Colonic mucosa (tissue), 4 donors: Measurements from ENCODE around the gene MRPS25. TPM values are rescaled to one million over a fixed set of nuclear protein-coding genes. Genes with fewer than 3 reads are reported as not detected.

Experiments
- DNase-seq: peaks from one replicate; pipeline ENCODE4 v3.0.0-alpha.2; 2020
- H3K27ac ChIP-seq: fragments of 200-600 bp; one replicate; pipeline ENCODE4 v1.8.0; 2021
- H3K27me3 ChIP-seq: fragments of 200-600 bp; one replicate; pipeline ENCODE4 v1.8.0; 2021
- H3K36me3 ChIP-seq: fragments of 200-600 bp; one replicate; pipeline ENCODE4 v1.8.0; 2021
- H3K4me1 ChIP-seq: fragments of 200-600 bp; one replicate; pipeline ENCODE4 v1.8.0; 2021; ENCODE audit warnings: mild to moderate bottlenecking
- H3K4me3 ChIP-seq: fragments of 200-600 bp; one replicate; pipeline ENCODE4 v1.8.0; 2021
- H3K9ac ChIP-seq, 2 donors: one replicate each; pipeline ENCODE4 v1.7.0; 2013; ENCODE audit warnings: control low read depth in 2 of 2, low read depth in 2 of 2, low read length in 2 of 2
- H3K9me3 ChIP-seq: fragments of 200-600 bp; one replicate; pipeline ENCODE4 v1.8.0; 2021
- intact Hi-C: fragments of 100-400 bp; cut with DNase I; formaldehyde crosslinking; loops from one replicate; pipeline ENCODE4 v1.14.1; 2022
- total RNA-seq, 2 donors: library from RNA; stranded (reverse); fragmentation: NEBNext Ultra II Directional in 1 of 2; extraction: Animal tissue kit (Norgen Biotek cat#: 25700) in 1 of 2; gene quantifications; one replicate each; pipeline ENCODE4 v1.2.1, GENCODE V29; 2021
- TF ChIP-seq, protein P1 (sequence below): fragments of 200-600 bp; IDR thresholded peaks from one replicate; pipeline ENCODE4 v1.8.0; 2022; ENCODE audit warnings: antibody characterized with exemption, mild to moderate bottlenecking
- donor health status: healthy.
- donor health status: DM: no; HTN: no; CAD: no.
- donor health status: DM: no; HTN: no; CAD: no.

The MRPS25 gene
- total RNA-seq, 2 donors from 2014 or later: 53.3 to 117 TPM

GRCh38 chr3:15066467-15066866 lies 1.4 kb upstream of the MRPS25 start:
- no peak for DNase-seq
- no peaks in the 10 kb centered on the region for H3K36me3 ChIP-seq
- intact Hi-C loops: no loop called here
- H3K4me3 ChIP-seq: no peak overlapping the region
- H3K27ac ChIP-seq: no peak overlapping the region
- H3K27me3 ChIP-seq: no peaks in the 10 kb centered on the region
- TF ChIP-seq, protein P1, sequence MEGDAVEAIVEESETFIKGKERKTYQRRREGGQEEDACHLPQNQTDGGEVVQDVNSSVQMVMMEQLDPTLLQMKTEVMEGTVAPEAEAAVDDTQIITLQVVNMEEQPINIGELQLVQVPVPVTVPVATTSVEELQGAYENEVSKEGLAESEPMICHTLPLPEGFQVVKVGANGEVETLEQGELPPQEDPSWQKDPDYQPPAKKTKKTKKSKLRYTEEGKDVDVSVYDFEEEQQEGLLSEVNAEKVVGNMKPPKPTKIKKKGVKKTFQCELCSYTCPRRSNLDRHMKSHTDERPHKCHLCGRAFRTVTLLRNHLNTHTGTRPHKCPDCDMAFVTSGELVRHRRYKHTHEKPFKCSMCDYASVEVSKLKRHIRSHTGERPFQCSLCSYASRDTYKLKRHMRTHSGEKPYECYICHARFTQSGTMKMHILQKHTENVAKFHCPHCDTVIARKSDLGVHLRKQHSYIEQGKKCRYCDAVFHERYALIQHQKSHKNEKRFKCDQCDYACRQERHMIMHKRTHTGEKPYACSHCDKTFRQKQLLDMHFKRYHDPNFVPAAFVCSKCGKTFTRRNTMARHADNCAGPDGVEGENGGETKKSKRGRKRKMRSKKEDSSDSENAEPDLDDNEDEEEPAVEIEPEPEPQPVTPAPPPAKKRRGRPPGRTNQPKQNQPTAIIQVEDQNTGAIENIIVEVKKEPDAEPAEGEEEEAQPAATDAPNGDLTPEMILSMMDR: no peak
- peaks cover 8% of the 10 kb centered on the region for H3K4me1 ChIP-seq
- no peak overlapping the region for H3K9ac ChIP-seq
- H3K9me3 ChIP-seq: no peaks in the 10 kb centered on the region

- TF ChIP-seq, protein P1: no peak
- Histone ChIP-seq H3K27ac (no peak overlapping the region), H3K27me3 (no peaks in the 10 kb centered on the region), H3K4me3 (peak overlapping the region; percentile 97), H3K4me1 (peaks cover 8% of the 10 kb centered on the region), H3K9ac (no peak overlapping the region), H3K36me3 (no peaks in the 10 kb centered on the region), H3K9me3 (no peaks in the 10 kb centered on the region)
- DNase-seq: no peak
- intact Hi-C loops: no loop called here
These were observed 464 bp upstream of the MRPS25 start for GRCh38 chr3:15065550-15066007.

DNA sequence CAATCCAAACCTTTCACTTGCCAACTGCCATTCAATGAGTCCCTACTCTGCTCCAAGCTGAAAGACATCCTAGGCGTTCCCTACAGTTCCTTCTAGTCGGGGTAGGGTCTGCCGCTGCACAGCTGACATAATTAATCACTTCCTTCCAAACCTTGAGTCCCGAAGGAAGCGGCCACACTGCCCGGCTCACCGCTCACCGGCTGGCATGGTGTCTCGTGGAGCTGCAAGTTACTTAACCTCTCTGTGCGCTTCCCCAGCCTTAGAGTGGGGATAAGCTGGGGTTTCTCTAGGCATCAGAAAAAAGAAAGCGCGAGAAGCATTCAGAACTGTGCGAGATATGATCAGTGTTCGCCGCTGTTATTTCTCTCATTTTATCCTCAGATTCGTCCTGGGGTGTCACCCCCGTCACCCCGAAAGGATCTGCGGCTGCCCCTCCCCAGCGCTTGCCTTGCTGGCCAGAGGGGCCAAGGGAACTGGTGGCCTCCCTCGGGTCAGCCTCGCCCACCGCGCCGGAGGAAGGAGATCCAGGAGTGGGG lies 748 bp downstream of the MRPS25 start:
- intact Hi-C loops: no loop called here
- peak overlapping the region; percentile 97 for H3K4me3 ChIP-seq
- TF ChIP-seq, protein P1: no peak
- H3K27ac ChIP-seq: peak overlapping the region; percentile 81
- peaks cover 8% of the 10 kb centered on the region for H3K4me1 ChIP-seq
- H3K9me3 ChIP-seq: no peaks in the 10 kb centered on the region
- peak overlapping the region; percentile 72 to 89 for H3K9ac ChIP-seq
- H3K27me3 ChIP-seq: no peaks in the 10 kb centered on the region
- peak; percentile 40 for DNase-seq
- H3K36me3 ChIP-seq: no peaks in the 10 kb centered on the region

DNA sequence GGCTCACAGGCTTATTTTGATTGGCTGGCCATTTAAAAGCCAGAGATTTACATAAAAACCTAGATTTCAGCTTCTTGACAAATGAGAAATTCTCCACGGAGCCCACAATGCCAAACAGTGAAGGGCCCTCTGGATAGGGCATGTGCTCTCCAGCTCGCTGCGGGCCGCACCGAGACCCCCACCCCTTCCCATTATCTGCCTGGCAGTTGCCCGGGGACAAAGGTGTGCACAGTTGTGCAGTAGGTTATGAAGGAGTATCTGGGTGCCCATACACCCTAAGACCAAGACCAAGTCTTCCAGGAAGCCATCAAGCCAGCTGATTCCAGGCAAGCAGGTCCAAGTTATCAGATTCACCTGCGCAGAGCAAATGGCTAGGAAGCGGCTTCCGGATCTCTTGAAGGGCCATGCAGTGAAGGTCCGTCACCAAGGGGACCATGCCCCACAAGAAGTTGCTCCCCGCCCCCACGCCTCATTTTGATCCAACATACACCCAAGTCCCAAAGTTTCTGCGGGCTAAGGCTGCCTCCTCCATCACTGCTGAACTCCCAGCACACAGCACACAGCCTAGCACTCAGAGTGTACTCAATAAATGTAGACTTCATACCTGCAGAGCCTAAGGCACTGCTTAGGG lies 1.3 kb downstream of the MRPS25 start:
- peak overlapping the region; percentile 97 for H3K4me3 ChIP-seq
- no peaks in the 10 kb centered on the region for H3K27me3 ChIP-seq
- peaks cover 8% of the 10 kb centered on the region for H3K4me1 ChIP-seq
- TF ChIP-seq, protein P1: no peak
- peak; percentile 34 for DNase-seq
- no peak overlapping the region for H3K27ac ChIP-seq
- H3K9ac ChIP-seq: peak overlapping the region; percentile 72 to 89
- H3K9me3 ChIP-seq: no peaks in the 10 kb centered on the region
- H3K36me3 ChIP-seq: no peaks in the 10 kb centered on the region
- intact Hi-C loops: no loop called here

DNA sequence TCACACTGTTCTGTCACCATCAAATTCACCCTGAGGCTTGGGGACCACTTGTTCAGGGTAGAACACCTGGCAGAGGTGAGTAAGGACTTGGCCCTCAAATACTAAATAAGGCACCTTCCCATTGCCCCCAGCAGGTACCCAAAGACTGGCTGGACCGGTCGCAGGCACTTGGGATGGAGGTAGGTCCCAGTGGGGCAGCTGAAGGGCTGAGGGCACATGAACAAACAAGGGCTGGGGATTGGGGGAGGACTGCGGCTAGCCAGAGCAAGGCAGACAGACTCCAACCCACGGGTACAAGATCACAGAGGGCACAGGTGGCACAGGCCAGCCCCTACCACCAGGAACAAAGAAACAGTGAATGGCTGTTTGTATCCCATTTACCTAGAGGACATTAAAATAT lies 1.9 kb downstream of the MRPS25 start:
- H3K9ac ChIP-seq: no peak overlapping the region
- no peaks in the 10 kb centered on the region for H3K27me3 ChIP-seq
- no peak overlapping the region for H3K27ac ChIP-seq
- DNase-seq: no peak
- H3K4me1 ChIP-seq: peaks cover 8% of the 10 kb centered on the region
- no peak overlapping the region for H3K4me3 ChIP-seq
- TF ChIP-seq, protein P1: no peak
- intact Hi-C loops: no loop called here
- H3K36me3 ChIP-seq: no peaks in the 10 kb centered on the region
- no peaks in the 10 kb centered on the region for H3K9me3 ChIP-seq
